IPS-NIHi11 (cell line): ENCODE measurements around the gene CGB2.
"Not testable (repeated sequence)": the region's sequence is repeated elsewhere in the genome, so short reads cannot be mapped to it uniquely, and the experiment has no call there.

ENCODE experiments used
- DNase-seq: peaks from one replicate; pipeline ENCODE4 v3.0.0; 2012; ENCODE audit warnings: mixed read lengths, low spot score

CGB2 gene

DNA sequence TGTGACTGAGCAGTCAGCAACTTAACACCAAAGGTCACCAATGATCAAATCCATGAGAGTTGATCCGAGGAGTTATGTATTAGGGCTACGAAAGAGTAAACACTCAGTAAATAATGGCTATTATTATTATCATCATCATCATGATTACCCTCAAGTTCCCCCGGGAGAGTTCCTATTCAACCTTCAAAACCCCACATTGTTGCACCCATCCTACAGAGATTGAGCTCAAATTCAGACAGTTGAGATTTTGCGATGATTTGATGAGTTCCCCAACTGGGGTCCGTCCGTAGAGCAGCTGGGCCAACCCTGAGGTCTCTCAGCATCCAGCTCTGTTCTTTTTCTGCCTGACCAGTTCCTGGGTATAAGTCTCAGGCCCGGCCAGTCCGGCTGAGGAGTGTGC lies 6.4 kb downstream of the CGB2 start:
- not testable (repeated sequence) for DNase-seq

DNA sequence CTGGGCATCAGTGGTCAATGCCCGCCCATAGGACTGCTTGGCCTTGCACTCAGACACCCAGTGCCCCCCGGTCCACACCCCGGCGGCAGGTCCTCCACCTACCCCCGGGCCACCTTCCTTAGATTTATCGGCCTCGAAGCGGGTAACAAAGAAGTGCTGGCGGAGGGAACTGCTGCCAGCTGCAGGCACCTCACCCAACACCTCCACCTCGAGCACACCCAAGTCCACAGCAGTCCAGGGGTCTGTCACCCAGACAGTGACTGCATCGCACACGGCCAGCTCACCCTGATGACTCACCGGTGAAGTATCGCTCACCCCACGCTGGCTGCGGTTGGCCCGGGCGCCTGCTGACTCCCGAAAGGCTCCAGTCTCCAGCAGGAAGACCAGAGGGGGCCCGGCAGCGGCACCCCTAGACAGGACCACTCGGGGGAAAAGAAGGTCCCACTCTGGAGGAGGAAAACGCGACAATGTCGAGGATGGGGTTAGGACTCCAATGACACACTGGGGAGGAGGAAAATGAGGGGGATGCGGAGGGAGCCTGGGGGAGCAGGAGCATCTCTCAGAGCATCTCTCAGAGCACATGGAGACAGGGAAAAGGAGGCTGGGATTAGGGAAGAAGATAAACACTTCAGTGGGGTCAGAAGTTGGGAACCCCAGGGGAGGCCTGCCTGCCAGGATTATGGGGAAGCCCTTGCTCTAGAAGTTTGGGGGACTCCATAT lies 7.0 kb downstream of the CGB2 start:
- DNase-seq, result not testable (repeated sequence)

DNA sequence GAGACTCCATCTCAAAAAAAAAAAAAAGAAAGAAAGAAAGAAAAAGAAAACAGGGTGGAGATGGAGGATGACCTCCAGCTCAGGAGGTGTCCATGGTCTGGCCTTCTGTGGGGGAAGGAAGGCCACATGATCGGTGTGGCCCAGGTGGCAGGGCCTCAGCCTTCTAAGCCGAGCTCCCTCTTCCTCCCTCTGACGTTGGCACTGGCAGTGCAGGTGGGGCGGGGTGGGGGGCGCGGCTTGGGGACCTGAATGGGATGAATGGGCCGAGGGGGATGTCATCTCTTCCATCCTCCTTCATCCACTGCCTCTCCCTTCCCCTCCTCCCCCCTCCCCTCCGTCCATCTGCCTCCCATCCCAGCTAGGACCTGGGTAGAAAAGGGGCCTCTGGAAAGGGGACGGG lies 8.0 kb downstream of the CGB2 start:
- not testable (repeated sequence) for DNase-seq

DNA sequence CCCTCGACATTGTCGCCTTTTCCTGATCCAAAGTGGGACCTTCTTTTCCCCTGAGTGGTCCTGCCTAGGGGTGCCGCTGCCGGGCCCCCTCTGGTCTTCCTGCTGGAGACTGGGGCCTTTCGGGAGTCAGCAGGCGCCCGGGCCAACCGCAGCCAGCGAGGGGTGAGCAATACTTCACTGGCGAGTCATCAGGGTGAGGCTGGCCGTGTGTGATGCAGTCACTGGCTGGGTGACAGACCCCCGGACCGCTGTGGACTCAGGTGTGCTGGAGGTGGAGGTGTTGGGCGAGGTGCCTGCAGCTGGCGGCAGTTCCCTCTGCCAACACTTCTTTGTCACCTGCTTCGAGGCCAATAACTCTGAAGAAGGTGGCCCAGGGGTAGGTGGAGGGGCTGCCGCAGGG lies 10.5 kb downstream of the CGB2 start:
- DNase-seq, result no peak

DNA sequence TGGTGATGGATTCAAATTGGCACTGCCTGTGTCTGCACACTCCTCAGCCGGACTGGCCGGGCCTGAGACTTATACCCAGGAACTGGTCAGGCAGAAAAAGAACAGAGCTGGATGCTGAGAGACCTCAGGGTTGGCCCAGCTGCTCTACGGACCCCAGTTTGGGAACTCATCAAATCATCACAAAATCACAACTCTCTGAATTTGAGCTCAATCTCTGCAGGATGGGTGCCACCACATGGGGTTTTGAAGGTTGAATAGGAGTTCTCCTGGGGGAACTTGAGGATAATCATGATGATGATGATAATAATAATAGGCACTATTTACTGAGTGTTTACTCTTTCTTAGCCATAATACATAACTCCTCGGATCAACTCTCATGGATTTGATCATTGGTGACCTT lies 11.0 kb downstream of the CGB2 start:
- DNase-seq, result not testable (repeated sequence)

DNA sequence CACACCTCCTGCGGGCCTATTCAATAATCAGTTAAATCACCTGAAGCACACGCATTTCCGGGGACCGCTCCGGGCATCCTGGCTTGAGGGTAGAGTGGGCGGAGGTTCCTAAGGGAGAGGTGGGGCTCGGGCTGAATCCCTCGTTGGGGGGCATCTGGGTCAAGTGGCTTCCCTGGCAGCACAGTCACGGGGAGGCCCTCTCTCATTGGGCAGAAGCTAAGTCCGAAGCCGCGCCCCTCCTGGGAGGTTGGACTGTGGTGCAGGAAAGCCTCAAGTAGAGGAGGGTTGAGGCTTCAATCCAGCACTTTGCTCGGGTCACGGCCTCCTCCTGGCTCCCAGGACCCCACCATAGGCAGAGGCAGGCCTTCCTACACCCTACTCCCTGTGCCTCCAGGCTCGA lies 11.9 kb downstream of the CGB2 start, which contains the start of gene CGB5:
CGB5 (plus strand) TSS at position 301 of the 400 bp plus-strand sequence. CDS start 362 bp downstream, outside the sequence.
- not testable (repeated sequence) for DNase-seq

DNA sequence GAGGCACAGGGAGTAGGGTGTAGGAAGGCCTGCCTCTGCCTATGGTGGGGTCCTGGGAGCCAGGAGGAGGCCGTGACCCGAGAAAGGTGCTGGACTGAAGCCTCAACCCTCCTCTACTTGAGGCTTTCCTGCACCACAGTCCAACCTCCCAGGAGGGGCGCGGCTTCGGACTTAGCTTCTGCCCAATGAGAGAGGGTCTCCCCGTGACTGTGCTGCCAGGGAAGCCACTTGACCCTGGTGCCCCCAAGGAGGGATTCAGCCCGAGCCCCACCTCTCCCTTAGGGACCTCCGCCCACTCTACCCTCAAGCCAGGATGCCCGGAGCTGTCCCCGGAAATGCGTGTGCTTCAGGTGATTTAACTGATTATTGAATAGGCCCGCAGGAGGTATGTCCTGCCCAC lies 17.3 kb downstream of the CGB2 start, which contains the start of gene CGB8:
CGB8 (minus strand) TSS at position 101 of the 400 bp plus-strand sequence. CDS start 372 bp downstream, outside the sequence.
- not testable (repeated sequence) for DNase-seq

DNA sequence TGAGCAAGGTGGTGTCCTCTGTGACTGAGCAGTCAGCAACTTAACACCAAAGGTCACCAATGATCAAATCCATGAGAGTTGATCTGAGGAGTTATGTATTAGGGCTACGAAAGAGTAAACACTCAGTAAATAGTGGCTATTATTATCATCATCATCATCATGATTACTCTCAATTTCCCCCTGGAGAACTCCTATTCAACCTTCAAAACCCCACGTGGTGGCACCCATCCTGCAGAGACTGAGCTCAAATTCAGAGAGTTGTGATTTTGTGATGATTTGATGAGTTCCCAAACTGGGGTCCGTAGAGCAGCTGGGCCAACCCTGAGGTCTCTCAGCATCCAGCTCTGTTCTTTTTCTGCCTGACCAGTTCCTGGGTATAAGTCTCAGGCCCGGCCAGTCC lies 18.1 kb downstream of the CGB2 start:
- DNase-seq, result not testable (repeated sequence)

DNA sequence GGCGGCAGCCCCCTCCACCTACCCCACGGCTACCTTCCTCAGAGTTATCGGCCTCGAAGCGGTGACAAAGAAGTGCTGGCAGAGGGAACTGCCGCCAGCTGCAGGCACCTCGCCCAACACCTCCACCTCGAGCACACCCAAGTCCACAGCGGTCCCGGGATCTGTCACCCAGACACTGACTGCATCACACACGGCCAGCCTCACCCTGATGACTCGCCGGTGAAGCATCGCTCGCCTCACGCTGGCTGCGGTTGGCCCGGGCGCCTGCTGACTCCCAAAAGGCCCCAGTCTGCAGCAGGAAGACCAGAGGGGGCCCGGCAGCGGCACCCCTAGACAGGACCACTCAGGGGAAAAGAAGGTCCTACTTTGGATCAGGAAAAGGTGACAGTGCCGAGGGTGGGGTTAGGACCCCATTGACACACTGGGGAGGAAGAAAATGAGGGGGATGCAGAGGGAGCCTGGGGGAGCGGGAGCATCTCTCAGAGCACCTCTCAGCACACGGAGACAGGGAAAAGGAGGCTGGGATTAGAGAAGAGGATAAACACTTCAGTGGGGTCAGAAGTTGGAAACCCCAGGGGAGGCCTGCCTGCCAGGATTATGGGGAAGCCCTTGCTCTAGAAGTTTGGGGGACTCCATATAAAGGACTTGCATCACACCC lies 18.8 kb downstream of the CGB2 start:
- not testable (repeated sequence) for DNase-seq

DNA sequence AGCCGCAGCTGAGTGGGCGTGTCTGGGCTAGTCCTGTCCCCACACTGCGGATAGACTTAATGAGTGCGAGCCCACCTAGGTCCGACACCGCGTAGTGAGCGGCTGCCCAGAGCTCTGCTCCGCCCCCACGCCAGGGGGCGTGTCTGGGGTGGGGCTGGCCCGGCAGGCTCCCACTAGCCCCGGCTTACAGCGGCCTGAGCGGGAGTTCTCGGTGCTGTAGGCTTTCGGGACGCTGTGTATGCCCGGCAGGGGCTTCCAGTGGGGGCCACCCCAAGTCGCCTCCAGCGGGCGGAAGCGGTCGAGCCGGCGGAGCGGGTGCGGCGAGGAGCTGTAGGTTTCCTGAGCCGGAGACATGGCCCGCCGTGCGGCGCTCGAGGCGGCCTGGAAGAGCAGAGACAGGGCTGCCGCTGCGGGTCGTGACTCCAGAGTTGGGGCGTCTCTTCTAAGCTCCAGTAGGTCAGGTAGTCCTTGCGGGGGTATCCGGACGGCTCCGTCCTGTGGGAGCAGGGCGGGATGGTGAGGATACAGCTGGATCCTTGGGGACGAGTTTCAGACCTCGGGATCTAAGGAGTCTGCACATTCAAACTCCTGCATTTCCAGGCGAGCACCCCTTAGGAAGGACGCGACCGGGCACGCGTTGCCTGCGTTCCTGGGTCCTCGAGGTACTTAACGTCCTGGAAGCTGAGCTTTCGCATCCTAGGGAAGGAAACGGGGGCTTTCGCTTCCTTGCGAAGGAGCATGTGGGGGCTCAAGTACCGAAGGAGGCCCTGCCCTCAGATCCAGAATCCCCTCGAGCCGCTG lies 24.6 kb downstream of the CGB2 start:
- DNase-seq, result peak; percentile 91

DNA sequence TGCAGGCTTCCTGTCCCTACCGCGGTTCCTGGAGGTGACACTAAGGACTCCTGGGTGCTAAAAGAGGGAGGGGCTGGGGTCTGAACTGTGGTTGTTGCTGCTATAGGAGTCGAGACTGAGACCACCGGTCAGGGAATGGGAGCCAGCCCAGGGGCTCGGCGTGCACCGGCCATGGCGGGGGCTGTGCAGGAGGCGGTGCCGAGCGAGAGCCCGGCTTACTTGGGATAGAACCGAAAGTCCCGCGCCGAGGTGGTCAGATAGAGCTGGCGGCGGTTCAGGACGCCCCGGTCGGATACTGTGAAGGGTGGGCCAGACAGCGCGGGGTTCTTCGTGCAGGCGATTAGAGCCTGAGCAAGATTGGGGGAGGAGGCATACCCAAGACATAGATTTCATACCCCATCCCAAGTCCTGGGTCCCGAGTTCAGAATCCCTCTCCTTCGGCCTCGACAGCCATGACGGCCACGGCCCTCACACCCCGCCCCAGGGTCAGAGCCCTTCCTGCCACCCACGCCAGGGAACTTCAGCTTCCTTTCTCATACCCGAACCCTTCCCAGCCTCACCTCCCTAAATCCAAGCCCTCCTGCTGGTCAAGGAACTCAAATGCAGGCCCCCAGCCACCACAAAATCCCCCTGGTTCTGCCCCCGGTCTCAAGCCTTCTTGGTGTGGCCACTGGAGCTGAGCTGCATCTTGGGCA lies 25.4 kb downstream of the CGB2 start:
- peak; percentile 2 for DNase-seq

DNA sequence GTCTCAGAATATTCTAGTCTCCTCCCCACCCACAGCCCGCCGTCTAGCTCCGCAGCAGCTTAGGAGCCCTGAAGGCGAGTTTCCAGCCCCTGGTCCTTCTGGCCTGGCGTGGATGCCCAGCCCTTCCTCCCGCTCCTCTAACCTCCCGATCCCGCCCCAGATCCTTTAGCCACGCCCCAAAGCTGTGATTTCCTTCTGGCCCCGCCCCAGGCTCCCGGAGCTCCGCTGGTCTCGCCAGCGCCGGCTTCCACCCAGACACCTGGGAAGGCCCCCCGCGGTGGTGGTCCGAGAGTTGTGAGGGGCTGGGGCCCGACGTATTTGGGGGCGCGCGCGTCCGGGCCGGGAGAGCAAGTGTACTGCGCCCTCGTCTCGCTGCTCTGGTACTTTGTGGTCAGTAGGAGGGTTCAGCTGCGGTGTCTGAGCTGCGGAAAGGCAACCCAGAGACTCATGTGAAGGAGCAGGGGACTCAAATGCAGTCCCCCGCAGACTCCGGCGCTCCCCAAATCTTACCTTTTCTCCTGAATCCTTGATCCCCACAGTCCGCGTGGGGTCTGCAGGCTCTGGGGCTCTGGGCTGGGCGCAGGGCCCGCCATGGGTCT lies 26.0 kb downstream of the CGB2 start, which contains the start of gene CGB7:
CGB7 (minus strand) TSS at position 114 of the 599 bp plus-strand sequence. CDS start 2,374 bp downstream, outside the sequence.
- peak; percentile 87 for DNase-seq

DNA sequence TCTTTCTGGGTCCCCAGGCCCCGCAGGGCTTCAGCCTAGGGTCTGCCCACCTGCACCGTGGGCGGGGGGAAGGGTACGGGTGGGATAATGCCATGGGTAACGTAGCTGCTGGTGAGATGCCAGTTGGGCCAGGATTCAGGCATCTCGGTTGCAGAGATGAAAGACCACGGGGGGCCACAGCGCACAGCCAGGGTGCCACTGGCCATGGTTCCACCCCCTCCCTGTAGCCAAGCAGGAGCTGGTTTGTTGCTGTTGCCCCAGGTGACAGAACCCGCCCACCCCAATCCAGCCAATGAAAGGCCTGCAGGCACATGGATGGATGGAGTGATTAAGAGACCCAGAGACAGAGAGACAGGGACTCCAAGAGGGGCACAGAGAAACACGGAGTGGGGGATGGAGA lies 26.9 kb downstream of the CGB2 start:
- DNase-seq, result peak; percentile 56

DNA sequence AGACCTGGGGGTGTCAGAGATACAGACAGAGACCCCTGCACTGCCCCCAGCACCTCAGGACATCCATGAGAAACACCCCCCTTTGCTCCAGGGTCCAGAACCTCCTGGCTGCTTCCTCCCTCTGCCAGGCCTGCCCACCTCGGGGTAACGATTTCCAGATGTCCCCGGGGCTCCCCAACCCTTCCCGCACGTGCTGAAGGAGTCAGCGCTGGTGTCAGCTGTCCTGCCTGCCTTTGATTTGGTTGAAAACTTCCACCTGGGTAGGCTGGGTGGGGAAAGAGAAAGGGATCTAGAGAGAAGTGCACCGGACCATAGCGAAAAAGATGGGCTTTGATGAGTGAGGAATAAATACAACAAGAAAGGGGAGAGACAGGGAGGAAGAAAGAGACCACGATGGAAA lies 27.4 kb downstream of the CGB2 start:
- DNase-seq, result peak; percentile 1

DNA sequence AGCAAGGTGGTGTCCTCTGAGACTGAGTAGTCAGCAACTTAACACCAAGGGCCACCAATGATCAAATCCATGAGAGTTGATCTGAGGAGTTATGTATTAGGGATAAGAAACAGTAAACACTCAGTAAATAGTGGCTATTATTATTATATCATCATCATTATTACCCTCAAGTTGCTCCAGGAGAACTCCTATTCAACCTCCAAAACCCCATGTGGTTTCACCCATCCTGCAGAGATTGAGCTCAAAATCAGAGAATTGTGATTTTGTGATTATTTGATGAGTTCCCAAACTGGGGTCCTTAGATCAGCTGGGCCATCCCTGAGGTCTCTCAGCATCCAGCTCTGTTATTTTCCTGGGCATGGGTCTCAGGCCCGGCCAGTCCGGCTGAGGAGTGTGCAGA lies 29.3 kb downstream of the CGB2 start:
- DNase-seq, result no peak

DNA sequence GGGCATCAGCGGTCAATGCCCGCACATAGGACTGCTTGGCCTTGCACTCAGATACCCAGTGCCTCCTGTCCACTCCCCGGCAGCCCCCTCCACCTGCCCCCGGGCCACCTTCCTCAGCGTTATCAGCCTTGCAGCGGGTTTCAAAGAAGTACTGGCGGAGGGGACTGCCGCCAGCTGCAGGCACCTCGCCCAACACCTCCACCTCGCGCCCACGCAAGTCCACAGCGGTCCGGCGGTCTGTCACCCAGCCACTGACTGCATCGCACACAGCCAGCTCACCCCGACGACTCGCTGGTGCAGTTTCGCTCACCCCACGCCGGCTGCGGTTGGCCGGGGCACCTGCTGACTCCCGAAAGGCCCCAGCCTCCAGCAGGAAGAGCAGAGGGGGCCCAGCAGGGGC lies 29.8 kb downstream of the CGB2 start:
- DNase-seq, result peak; percentile 4

DNA sequence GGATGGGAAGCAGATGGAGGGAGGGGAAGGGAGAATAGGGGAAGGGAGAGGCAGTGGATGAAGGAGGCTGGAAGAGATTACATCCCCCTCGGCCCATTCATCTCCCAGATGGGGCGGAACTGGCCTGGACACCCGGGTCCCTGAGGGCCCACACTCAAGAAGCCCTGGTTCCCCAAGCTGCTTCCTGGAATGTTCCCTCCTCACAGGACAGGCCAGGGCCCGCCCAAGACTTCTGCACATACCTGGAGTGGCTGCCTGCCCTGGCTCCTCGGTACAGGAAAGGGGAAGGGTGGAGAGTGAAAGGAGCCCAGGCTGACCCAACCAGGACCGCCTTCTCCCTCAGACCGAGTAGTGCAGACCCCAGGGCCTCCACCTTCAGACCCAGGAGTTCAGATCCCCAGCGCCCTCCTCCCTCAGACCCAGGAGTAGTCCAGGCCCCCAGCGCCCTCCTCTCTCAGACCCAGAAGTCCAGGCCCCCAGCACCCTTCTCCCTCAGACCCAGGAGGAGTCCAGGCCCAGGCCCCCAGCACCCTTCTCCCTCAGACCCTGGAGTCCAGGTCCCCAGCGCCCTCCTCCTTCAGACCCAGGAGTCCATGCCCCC lies 32.4 kb downstream of the CGB2 start:
- peak; percentile 25 for DNase-seq

DNA sequence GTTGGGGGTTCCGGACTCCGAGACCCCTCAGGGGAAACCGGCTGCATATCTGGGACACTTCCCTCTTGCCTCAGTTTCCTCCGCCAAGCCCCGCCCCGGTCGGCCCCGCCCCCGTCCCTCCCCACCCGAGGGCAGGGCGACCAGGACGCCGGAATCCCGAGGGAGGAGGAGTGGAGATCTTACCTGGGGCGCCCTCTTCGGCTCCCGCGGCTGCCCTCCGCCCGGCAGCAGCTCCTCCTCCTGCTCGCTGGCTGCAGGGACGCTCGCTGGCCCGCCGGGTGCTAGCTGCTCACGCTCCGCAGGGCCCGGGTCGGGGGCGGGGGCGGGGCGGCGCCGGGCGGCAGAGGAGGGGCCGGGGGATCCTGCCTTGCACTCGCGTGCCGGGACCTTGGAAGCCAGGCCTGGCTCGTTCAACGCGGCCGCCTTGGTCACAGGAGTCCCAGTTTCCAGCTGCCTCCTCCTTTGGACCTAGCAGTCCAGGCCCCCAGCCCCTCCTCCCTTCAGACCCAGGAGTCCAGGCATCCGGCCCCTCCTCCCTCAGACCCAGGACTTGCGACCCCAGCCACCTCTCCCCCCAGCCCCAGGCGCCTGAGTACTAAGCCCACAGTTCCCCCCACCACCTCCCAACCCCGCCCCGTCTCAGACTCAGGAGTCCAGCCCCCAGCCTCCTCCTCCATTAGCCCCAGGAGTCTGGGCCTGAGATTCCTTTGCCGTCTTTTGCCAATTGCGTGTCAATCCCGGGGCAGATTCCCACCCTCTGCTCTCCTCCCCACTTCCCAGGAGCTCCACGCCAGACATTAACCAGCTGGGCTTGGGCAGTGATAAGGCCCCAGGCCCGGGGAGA lies 33.3 kb downstream of the CGB2 start, which contains the start of gene NTF4:
NTF4 (minus strand) TSS at position 51 of the 844 bp plus-strand sequence. CDS start 2,821 bp downstream, outside the sequence.
- peak; percentile 90 for DNase-seq

DNA sequence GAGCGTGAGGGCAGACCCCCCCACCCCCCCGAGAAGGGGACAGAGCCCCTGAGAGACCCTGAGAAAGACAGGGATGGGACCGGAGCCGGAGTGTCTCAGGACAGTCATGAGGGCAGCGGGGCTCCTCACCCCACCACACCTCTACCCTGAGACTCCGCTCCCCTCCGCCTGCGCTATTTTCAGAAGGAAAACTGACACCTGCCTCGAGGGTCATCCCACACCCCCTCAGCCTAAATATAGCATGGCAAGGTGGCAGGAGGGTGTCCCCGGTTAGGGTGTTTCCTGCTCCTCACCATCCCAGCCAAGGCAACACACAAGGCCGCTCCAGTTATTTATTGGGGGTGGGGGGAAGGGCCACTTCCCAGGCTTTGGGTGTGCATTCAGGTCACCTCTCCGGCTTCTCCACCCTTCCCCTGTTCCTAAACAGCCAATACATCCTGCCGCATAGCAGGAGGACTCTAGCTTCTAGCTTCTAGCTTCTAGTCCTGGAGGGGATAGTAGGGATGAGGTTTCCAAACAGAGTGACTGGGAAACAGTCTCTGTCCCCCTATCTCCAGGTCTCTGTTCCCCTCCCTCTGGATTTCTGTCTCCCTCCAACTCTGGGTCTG lies 34.3 kb downstream of the CGB2 start:
- no peak for DNase-seq
